ENCODE measurements around the gene CCDC85C.

Gene CCDC85C

GRCh38 chr14:99535908-99536778, 67.9 kb downstream of the CCDC85C start:
- H3K4me3 Mint-ChIP-seq = no peak overlapping the region
- H3K27me3 Mint-ChIP-seq = no peaks in the 10 kb centered on the region
- H3K27ac Mint-ChIP-seq (ENCODE audit: low read depth) = no peak overlapping the region
- no peaks in the 10 kb centered on the region for H3K9me3 Mint-ChIP-seq
- no peak for DNase-seq (ENCODE audit: low spot score in 2 of 2)
- peaks cover 2% of the 10 kb centered on the region for H3K36me3 Mint-ChIP-seq (ENCODE audit: insufficient read depth)
- H3K4me1 Mint-ChIP-seq = peaks cover 2% of the 10 kb centered on the region
- ATAC-seq (replicated peaks; ENCODE audit: extremely low read depth, poor library complexity, severe bottlenecking) = no peak

GRCh38 chr14:99535448-99535847, 68.6 kb downstream of the CCDC85C start:
- Mint-ChIP-seq H3K4me3 (no peak overlapping the region), H3K27ac (ENCODE audit: low read depth) (no peak overlapping the region), H3K4me1 (no peaks in the 10 kb centered on the region), H3K36me3 (ENCODE audit: insufficient read depth) (peaks cover 2% of the 10 kb centered on the region), H3K27me3 (no peaks in the 10 kb centered on the region), H3K9me3 (no peaks in the 10 kb centered on the region)
- no peak for DNase-seq (ENCODE audit: low spot score in 2 of 2)
- ATAC-seq (replicated peaks; ENCODE audit: extremely low read depth, poor library complexity, severe bottlenecking) = no peak

DNA sequence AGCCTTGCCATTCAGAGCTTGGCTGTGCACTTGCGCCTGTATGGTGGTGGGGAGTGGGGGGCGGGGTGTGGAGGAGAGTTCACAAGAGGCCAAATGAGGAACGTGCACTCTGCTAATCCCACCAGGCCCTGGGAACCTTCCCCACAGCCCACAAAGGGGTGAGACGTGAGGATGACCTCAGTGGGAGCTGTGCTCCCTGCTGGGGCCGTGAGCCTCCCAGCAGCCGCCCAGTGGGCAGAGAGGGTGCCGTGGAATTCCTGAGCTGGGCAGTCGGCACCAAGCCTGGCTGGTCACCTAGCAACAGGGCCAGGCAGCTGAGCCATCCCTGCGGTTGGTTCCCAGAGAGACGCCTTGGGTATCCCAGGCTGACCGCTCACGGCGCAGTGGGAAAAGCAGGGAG, 69.1 kb downstream of the CCDC85C start:
- Mint-ChIP-seq H3K4me1 (no peaks in the 10 kb centered on the region), H3K9me3 (no peaks in the 10 kb centered on the region), H3K27me3 (no peaks in the 10 kb centered on the region), H3K36me3 (ENCODE audit: insufficient read depth) (peaks cover 2% of the 10 kb centered on the region), H3K27ac (ENCODE audit: low read depth) (no peak overlapping the region), H3K4me3 (no peak overlapping the region)
- DNase-seq (ENCODE audit: low spot score in 2 of 2) = no peak
- ATAC-seq (replicated peaks; ENCODE audit: extremely low read depth, poor library complexity, severe bottlenecking) = no peak

GRCh38 chr14:99534333-99534732, 69.7 kb downstream of the CCDC85C start:
- no peaks in the 10 kb centered on the region for H3K9me3 Mint-ChIP-seq
- DNase-seq (ENCODE audit: low spot score in 2 of 2) = no peak
- no peak overlapping the region for H3K27ac Mint-ChIP-seq (ENCODE audit: low read depth)
- peaks cover 2% of the 10 kb centered on the region for H3K36me3 Mint-ChIP-seq (ENCODE audit: insufficient read depth)
- H3K4me1 Mint-ChIP-seq = no peaks in the 10 kb centered on the region
- ATAC-seq (replicated peaks; ENCODE audit: extremely low read depth, poor library complexity, severe bottlenecking) = no peak
- H3K27me3 Mint-ChIP-seq = no peaks in the 10 kb centered on the region
- H3K4me3 Mint-ChIP-seq = no peak overlapping the region

DNA sequence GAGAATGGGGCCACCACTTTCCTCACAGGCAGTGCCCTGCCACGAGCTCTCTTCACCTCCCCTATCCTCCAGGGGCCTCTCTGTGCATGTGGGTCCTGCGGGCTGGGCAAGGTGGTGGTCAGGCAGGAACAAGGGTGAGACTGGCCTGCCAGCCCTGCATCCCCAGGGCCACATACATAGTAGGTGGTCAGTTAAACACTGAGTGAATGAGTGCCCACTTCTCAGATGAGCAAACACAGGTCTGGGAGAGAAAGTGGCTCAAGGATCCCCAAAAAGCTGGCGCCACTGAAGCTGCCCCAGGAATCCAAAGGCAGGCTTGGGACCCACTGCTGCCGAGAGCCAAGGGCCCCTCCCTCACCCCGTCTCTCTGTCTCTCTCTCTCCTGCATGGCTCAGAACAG, 71.7 kb downstream of the CCDC85C start:
- no peaks in the 10 kb centered on the region for H3K9me3 Mint-ChIP-seq
- H3K27ac Mint-ChIP-seq (ENCODE audit: low read depth) = no peak overlapping the region
- ATAC-seq (replicated peaks; ENCODE audit: extremely low read depth, poor library complexity, severe bottlenecking) (no peak), DNase-seq (ENCODE audit: low spot score in 2 of 2) (no peak)
- H3K27me3 Mint-ChIP-seq = no peaks in the 10 kb centered on the region
- H3K4me1 Mint-ChIP-seq = no peaks in the 10 kb centered on the region
- peaks cover 2% of the 10 kb centered on the region for H3K36me3 Mint-ChIP-seq (ENCODE audit: insufficient read depth)
- H3K4me3 Mint-ChIP-seq = no peak overlapping the region

- Mint-ChIP-seq H3K9me3 (no peaks in the 10 kb centered on the region), H3K27me3 (no peaks in the 10 kb centered on the region), H3K36me3 (ENCODE audit: insufficient read depth) (peaks cover 2% of the 10 kb centered on the region), H3K4me3 (no peak overlapping the region), H3K4me1 (no peaks in the 10 kb centered on the region), H3K27ac (ENCODE audit: low read depth) (no peak overlapping the region)
- no peak for DNase-seq (ENCODE audit: low spot score in 2 of 2)
- no peak for ATAC-seq (replicated peaks; ENCODE audit: extremely low read depth, poor library complexity, severe bottlenecking)
Measured at GRCh38 chr14:99531251-99532096, 72.5 kb downstream of the CCDC85C start.

DNA sequence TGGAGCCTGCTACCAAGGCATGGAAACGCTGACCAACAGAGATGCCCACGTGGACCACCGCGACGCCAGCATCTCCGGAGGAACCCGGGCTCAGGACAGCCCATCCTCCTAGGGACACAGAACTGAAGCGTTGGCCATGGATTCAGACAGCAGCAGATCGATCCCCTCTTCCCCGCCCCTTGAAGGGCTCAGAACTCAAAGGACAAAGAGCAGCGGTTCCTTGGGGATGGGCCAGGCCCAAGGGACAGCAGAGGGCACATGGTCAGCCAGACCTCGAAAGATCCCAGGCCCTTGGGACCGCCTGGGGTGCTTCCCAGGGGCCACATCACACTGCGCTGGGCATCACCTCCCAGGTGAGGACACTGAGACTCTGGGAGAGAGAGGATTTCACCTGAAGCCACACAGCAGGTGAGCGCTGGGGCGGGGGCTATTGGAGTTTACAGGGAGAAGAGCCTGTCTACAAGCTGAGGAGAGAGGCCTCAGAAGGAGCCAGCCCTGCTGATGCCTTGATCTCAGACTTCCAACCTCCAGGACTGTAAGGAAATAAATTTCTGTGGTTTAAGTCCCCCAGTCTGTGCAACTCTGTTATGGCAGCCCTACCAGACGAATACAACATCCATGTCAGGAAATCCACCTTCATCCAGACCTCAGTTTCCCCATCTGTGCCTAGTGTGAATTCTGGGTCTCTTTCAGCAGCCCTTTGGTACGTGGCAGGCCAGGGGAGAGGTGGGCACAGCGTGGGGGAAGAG, 73.4 kb downstream of the CCDC85C start:
- ATAC-seq (replicated peaks; ENCODE audit: extremely low read depth, poor library complexity, severe bottlenecking) (no peak), DNase-seq (ENCODE audit: low spot score in 2 of 2) (no peak)
- Mint-ChIP-seq H3K27ac (ENCODE audit: low read depth) (no peak overlapping the region), H3K27me3 (no peaks in the 10 kb centered on the region), H3K9me3 (no peaks in the 10 kb centered on the region), H3K4me1 (peaks cover under 1% of the 10 kb centered on the region), H3K36me3 (ENCODE audit: insufficient read depth) (peaks cover 2% of the 10 kb centered on the region), H3K4me3 (no peak overlapping the region)

DNA sequence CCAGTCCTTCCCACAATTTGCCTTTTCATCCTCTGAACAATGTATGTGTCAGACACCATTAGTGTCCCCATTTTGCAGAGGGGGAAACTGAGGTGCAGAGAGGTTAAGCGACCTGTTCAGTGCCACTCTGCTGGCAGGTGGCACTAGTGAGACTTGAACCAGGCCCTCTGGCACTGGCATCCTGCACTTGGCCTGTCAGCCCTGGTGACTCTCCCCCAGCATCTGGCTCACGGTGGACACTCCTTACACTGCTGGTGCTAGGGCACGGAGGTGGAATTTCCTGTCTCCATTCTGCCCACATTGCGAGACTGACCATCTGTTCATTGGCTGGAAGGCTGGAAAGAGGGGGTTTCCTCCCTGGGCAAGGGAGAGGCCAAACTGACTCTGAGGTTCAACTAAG, 74.1 kb downstream of the CCDC85C start:
- Mint-ChIP-seq H3K9me3 (no peaks in the 10 kb centered on the region), H3K27ac (ENCODE audit: low read depth) (no peak overlapping the region), H3K4me1 (peaks cover 7% of the 10 kb centered on the region), H3K27me3 (no peaks in the 10 kb centered on the region), H3K4me3 (no peak overlapping the region), H3K36me3 (ENCODE audit: insufficient read depth) (peaks cover 2% of the 10 kb centered on the region)
- DNase-seq (ENCODE audit: low spot score in 2 of 2) = no peak
- ATAC-seq (replicated peaks; ENCODE audit: extremely low read depth, poor library complexity, severe bottlenecking) = no peak

- H3K36me3 Mint-ChIP-seq (ENCODE audit: insufficient read depth) = peaks cover 4% of the 10 kb centered on the region
- no peak overlapping the region for H3K27ac Mint-ChIP-seq (ENCODE audit: low read depth)
- H3K9me3 Mint-ChIP-seq = no peaks in the 10 kb centered on the region
- no peak overlapping the region for H3K4me3 Mint-ChIP-seq
- peaks cover 10% of the 10 kb centered on the region for H3K4me1 Mint-ChIP-seq
- ATAC-seq (replicated peaks; ENCODE audit: extremely low read depth, poor library complexity, severe bottlenecking) (no peak), DNase-seq (ENCODE audit: low spot score in 2 of 2) (no peak)
- no peaks in the 10 kb centered on the region for H3K27me3 Mint-ChIP-seq
Measured at GRCh38 chr14:99527427-99528076, 76.5 kb downstream of the CCDC85C start.

- peaks cover 10% of the 10 kb centered on the region for H3K4me1 Mint-ChIP-seq
- H3K27ac Mint-ChIP-seq (ENCODE audit: low read depth) = no peak overlapping the region
- no peak overlapping the region for H3K4me3 Mint-ChIP-seq
- ATAC-seq (replicated peaks; ENCODE audit: extremely low read depth, poor library complexity, severe bottlenecking) (no peak), DNase-seq (ENCODE audit: low spot score in 2 of 2) (no peak)
- no peaks in the 10 kb centered on the region for H3K27me3 Mint-ChIP-seq
- H3K9me3 Mint-ChIP-seq = no peaks in the 10 kb centered on the region
- peaks cover 4% of the 10 kb centered on the region for H3K36me3 Mint-ChIP-seq (ENCODE audit: insufficient read depth)
Measured at GRCh38 chr14:99527026-99527425, 77.0 kb downstream of the CCDC85C start.

- no peak for DNase-seq (ENCODE audit: low spot score in 2 of 2)
- H3K4me1 Mint-ChIP-seq = peaks cover 10% of the 10 kb centered on the region
- peaks cover 4% of the 10 kb centered on the region for H3K36me3 Mint-ChIP-seq (ENCODE audit: insufficient read depth)
- no peaks in the 10 kb centered on the region for H3K9me3 Mint-ChIP-seq
- H3K4me3 Mint-ChIP-seq = no peak overlapping the region
- H3K27ac Mint-ChIP-seq (ENCODE audit: low read depth) = no peak overlapping the region
- H3K27me3 Mint-ChIP-seq = no peaks in the 10 kb centered on the region
- no peak for ATAC-seq (replicated peaks; ENCODE audit: extremely low read depth, poor library complexity, severe bottlenecking)
Measured at GRCh38 chr14:99525699-99526080, 78.3 kb downstream of the CCDC85C start.

All from central memory CD8-positive, alpha-beta T cell (primary cell).